LNCAP (cell line): ENCODE measurements around the gene HVCN1.

Source experiments
- TF ChIP-seq, protein P1 (sequence below): fragments of 450-650 bp; IDR thresholded peaks from 2 replicates; pipeline ENCODE4 v1.5.1; 2017; ENCODE audit warnings: mild to moderate bottlenecking

Gene HVCN1

DNA sequence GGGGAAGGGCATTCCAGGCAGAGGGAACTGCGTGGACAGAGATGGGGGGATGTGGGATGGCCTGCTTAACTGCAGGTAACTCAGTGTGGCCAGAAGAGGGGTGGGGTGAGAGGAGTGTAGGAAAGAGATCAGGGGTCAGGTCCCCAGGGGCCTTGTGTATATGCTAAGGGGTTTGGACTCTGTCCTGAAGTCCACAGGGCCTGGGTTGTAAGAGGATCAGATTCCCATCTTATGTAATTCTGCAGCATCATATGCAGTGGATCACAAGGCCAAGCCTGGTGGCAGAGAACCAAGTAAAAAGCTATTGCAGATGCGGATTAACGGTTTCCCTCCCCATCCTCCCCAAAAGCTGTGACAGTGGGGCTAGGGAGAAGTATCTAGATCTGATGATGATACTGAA lies 66.3 kb downstream of the HVCN1 start:
- TF ChIP-seq, protein P1, sequence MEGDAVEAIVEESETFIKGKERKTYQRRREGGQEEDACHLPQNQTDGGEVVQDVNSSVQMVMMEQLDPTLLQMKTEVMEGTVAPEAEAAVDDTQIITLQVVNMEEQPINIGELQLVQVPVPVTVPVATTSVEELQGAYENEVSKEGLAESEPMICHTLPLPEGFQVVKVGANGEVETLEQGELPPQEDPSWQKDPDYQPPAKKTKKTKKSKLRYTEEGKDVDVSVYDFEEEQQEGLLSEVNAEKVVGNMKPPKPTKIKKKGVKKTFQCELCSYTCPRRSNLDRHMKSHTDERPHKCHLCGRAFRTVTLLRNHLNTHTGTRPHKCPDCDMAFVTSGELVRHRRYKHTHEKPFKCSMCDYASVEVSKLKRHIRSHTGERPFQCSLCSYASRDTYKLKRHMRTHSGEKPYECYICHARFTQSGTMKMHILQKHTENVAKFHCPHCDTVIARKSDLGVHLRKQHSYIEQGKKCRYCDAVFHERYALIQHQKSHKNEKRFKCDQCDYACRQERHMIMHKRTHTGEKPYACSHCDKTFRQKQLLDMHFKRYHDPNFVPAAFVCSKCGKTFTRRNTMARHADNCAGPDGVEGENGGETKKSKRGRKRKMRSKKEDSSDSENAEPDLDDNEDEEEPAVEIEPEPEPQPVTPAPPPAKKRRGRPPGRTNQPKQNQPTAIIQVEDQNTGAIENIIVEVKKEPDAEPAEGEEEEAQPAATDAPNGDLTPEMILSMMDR = no peak

- TF ChIP-seq, protein P1 = no peak
These were observed 69.4 kb downstream of the HVCN1 start for GRCh38 chr12:110619534-110619953.

DNA sequence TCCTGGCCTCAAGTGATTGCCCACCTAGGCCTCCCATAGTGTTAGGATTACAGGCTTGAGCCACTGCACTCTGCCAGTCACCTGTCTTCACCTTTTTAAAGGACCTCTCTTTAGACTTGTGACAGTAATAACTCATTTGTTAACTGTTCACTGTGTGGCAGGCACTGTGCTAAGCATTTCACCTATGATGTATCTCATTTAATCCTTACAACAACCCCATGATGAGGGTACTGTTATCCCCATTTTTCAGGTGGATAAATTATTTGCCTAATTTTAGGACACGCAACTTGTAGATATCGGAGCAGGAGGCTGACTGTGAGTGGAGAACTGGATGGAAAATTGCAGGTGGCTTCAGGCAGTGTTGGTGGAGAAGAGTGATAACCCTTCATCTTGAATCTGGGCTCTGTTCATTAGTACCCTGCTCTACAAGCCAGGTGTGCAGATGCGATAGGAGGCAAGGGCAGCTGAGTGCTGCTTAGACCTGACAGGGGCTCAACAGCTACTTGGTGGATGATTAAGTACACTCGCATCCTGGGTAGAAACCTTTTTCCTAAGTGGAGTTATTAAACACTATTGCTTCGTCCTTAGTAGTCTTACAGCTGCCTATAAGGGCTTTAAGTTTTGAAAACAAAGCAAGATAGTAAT lies 72.3 kb downstream of the HVCN1 start:
- TF ChIP-seq, protein P1 = no peak

GRCh38 chr12:110615171-110615570 lies 73.7 kb downstream of the HVCN1 start:
- TF ChIP-seq, protein P1 = no peak

DNA sequence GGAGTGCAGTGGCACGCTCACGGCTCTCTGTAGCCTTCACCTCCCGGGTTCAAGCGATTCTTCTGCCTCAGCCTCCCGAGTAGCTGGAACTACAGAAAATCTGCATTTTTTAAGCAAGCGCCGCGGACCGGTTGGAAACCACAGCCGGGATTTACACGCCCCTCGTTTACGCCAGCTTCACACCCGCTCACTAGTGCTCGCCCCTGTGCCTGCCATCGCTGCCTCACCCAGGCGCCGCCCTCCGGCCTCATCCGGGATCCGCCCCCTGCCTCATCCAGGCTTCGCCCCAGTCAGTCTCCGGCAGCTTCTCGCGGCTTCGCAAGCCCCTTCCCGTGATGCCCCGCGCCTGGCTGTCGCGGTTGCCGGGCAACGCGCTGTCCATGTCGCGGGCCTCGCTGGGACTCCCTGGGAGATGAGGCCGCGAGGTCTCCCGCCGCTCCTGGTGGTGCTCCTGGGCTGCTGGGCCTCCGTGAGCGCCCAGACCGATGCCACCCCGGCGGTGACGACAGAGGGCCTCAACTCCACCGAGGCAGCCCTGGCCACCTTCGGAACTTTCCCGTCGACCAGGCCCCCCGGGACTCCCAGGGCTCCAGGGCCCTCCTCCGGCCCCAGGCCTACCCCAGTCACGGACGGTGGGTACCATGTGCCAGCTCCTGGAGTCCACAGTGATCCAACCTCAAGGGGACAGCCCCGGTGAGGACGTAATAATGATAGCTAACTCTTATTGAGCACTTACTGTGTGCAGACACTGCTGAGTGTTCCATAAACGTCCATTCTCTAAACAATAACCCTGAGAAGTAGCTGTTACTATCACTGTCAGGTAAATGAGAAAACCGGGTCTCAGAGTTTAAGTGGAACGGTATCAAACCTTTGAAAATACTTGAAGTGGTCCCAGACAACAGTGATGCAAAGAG lies 74.9 kb downstream of the HVCN1 start, which contains the start of gene TCTN1:
Gene TCTN1 (plus strand): TSS at position 359 of the 914 bp plus-strand sequence. CDS start 54 bp downstream, at position 413.
- TF ChIP-seq, protein P1 = no peak

GRCh38 chr12:110613071-110613770 lies 75.7 kb downstream of the HVCN1 start:
- TF ChIP-seq, protein P1 = no peak

- TF ChIP-seq, protein P1 = no peak
These were observed 82.7 kb downstream of the HVCN1 start for GRCh38 chr12:110606253-110606611.
